Astrocyte of the hippocampus (primary cell): ENCODE measurements around the gene MLF2.
"Not testable (repeated sequence)": the region's sequence is repeated elsewhere in the genome, so short reads cannot be mapped to it uniquely, and the experiment has no call there.

Source experiments
- DNase-seq: peaks from one replicate; pipeline ENCODE4 v3.0.0; 2011; ENCODE audit warnings: low read depth, low spot score

Gene MLF2

DNA sequence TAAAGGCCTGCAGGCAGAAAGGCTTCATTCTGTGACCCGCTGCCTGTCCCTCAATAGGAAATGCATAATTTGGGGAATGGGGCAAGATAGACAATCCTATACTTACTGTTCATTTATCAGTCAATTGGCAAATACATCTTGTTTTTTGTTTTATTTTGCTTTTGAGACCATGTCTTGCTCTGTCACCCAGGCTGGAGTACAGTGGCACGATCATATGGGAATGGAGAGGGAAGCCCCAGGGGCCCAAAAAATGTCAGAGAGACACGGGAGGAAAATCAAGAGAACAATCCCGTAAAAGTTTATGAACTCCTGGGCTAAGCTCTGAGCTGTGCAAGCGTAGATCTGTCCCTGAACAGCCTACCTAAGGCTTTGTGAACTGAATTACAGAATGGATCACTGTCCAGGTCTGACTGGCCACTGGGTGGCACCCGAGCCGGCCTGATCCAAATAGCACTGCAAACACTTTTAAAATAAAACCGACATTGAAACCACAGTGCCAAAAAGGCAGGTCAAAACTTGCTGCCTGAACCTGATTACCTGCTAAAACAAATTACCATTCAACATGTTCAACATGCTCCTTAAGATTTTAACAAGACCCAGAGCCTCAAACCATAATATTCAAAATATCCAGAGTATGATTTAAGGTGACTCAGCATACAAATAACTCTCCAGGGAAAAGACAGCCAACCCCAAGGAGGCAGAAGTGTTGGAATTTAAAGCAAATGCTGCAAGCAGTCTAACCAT is 17.3 kb downstream of the MLF2 start:
- DNase-seq, result peak; percentile 73

- DNase-seq, result no peak
Observed at GRCh38 chr12:6734506-6735387, 18.2 kb downstream of the MLF2 start.

- no peak for DNase-seq
Observed at GRCh38 chr12:6730169-6730568, 22.8 kb downstream of the MLF2 start.

DNA sequence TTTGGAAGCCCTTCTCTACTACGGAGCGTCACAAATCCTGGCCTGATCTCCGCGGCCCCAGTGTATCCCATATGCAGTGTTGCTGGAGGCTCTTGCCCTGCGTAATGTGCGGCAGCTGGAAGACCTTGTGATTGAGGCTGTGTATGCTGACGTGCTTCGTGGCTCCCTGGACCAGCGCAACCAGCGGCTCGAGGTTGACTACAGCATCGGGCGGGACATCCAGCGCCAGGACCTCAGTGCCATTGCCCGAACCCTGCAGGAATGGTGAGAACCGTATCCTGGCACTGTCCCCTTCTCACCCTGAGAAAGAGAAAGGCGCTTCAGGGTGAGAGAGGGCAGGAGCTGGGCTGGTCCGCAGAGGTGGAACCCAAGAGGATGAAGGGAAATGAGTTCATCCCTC is 23.8 kb downstream of the MLF2 start:
- no peak for DNase-seq

GRCh38 chr12:6725350-6725749 is 27.6 kb downstream of the MLF2 start:
- DNase-seq, result no peak

- DNase-seq, result no peak
Observed at GRCh38 chr12:6724409-6724797, 28.5 kb downstream of the MLF2 start.

GRCh38 chr12:6723607-6724408 is 29.1 kb downstream of the MLF2 start, which contains the start of gene COPS7A:
Gene COPS7A (plus strand): TSS chr12:6724046. CDS start chr12:6724657, 611 bp downstream.
- peak; percentile 99 for DNase-seq

- DNase-seq, result no peak
Observed at GRCh38 chr12:6722863-6723262, 30.1 kb downstream of the MLF2 start.

DNA sequence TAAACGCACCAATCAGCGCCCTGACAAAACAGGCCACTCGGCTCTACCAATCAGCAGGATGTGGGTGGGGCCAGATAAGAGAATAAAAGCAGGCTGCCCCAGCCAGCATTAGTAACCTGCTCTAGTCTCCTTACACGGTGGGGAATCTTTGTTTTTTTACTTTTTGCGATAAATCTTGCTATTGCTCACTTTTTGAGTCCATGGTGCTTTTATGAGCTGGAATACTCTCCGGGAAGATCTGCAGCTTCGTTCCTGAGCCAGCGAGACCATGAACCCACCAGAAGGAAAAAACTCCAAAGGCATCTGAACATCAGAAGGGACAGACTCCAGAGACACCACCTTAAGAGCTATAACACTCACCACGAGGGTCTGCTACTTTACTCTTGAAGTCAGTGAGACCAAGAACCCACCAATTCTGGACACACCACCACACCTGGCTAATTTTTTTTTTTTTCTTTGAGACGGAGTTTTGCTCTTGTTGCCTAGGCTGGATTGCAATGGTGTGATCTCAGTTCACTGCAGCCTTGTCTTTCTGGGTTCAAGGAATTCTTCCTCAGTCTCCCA is 36.0 kb downstream of the MLF2 start:
- DNase-seq, result no peak

DNA sequence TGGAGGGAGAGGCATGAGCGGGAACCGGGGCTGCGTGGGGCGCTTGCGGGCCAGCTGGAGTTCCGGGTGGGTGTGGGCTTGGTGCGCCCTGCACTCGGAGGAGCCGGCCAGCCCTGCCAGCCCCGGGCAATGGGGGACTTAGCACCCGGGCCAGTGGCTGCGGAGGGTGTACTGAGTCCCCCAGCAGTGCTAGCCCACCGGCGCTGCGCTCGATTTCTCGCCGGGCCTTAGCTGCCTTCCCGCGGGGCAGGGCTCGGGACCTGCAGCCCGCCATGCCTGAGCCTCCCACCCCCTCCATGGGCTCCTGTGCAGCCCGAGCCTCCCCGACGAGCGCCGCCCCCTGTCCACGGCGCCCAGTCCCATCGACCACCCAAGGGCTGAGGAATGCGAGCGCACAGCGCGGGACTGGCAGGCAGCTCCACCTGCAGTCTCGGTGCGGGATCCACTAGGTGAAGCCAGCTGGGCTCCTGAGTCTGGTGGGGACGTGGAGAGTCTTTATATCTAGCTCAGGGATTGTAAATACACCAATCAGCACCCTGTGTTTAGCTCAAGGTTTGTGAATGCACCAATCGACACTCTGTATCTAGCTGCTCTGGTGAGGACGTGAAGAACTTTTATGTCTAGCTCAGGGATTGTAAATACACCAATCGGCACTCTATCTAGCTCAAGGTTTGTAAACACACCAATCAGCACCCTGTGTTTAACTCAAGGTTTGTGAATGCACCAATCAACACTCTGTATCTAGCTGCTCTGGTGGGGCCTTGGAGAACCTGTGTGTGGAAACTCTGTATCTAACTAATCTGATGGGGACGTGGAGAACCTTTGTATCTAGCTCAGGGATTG is 36.7 kb downstream of the MLF2 start:
- not testable (repeated sequence) for DNase-seq

- DNase-seq, result no peak
Observed at GRCh38 chr12:6708960-6709394, 44.0 kb downstream of the MLF2 start.

- not testable (repeated sequence) for DNase-seq
Observed at GRCh38 chr12:6708351-6708750, 44.6 kb downstream of the MLF2 start.

- DNase-seq, result no peak
Observed at GRCh38 chr12:6703631-6704030, 49.3 kb downstream of the MLF2 start.

DNA sequence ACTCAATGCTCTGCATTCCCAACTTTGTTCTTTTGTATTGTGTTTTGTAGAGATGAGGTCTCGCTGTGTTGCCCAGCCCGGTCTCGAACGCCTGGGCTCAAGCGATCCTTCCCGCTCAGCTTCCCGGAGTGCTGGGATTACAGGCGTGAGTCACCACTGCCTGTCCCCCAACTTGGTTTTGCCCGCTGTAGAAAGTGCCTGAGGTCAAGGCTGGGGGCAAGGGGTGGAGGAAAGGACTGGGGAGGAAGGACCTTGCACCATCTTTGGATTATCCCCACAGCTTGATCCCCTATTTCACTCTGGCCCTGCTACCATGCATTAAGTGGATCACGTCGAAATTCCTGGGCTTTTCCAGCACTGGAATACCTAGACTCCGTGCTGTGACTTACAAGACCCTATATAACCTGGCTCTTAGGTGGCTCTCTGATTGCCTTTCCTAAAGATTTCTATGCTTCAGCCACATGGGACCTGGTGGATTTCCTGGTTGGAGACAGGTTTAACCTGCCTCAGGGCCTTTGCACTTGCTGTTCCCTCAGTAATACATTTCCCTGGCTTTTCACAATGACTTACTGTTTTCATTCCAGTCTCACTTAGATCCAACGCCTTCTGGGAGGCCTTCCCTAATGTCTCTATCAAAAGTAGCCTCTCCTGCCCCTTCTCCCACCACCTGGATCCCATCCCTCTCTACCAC is 51.7 kb downstream of the MLF2 start:
- DNase-seq, result no peak

DNA sequence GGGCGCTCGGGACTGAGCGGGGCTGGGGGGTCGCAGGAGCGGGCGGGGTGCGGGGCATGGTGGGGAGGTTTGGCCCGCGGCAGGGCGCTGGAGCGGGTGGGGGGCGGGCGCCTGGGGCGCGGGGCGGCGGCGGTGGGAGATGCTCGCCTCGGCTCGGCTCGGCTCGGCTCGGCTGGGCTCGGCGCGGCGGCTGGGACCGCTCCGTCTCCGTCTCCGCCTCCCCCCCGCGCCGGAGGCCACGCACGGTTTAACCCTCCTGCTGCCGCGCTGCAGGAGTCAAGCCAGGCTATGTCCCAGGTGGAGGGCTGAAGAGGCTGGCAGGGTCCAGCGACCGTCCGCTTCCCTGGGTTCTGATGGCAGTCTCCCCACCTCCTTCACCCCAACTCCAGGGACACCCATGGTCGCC is 52.3 kb downstream of the MLF2 start, which contains the start of gene PIANP:
Gene PIANP (minus strand): TSS at position 170 of the 406 bp plus-strand sequence. CDS start 2,754 bp downstream, outside the sequence.
- peak; percentile 84 for DNase-seq

DNA sequence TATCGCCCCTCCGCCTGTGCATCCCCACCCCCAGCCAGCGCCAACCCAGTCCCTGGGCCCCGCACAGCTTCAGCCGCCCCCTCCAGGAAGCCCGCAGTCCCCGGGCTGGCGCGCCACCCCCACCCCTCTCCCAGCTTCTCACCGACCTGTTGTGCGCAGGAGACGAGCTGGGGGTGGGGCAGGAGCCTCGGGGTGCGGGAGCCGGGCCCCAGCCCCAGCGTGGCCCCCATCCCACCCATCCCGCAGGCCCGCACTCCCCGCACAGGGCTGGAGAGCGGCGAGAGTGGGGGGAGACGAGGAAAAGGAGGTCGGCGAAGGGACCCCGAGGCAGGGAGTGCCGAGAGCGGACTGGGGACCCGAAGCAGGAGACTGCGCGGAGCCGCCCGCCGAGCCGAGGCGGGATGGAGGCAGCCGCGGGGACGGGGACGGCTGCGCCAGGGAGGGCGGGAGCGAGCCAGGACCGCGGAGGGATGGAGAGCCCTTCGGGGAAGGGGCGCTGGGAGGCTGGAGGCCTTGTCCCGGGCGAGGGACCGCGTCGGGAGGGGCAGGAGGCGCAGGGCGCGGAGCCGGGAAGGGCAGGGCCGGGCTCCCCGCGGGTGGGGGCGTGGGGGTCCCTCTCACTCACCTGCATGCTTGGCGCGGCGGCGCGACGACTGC is 52.8 kb downstream of the MLF2 start:
- peak; percentile 61 for DNase-seq

DNA sequence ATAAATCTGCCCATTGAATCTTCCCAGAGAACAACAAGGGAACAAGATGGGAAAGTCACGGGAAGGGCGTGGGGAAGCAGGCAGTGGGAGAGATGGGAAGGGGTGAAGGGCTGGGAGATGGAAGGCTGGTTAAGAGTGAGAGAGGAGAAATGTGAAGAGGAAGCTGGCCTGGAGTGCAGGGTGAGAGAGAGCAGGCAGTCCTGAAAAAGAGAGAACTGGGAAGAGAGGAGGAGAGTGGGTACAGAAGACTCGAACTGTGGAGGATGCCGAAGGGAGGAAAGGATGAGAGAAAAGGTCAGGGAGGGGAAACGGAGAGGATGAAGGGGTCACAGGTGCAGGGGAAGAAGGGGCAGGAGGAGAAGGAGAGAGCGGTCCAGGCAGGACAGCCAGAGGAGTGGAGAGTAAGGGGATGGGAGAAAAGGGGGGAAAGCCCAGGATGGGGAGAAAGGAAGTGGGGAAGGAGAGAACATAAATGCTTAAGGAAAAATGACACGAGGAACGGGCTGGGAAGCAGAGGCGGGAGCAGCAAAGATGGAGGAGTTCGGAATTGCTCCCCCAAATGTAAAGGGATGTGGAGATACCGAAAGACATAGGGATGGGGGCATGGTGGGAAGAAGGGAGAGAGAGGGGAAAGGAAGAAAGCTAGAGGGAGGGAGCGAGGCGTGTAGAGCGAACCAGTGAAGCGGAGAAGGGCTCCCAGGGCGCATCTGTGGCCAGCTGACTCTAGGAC is 53.5 kb downstream of the MLF2 start:
- DNase-seq, result no peak

GRCh38 chr12:6698352-6699046 is 54.4 kb downstream of the MLF2 start:
- DNase-seq, result no peak
